Hematopoietic multipotent progenitor cell treated with erythropoietin and hydrocortisone succinate and interleukin-3 and kit ligand, for 17 days (in vitro differentiated cells): ENCODE data around the gene BSND.
A peak's percentile ranks its signal among the peaks of the same experiment; 100 is the strongest.

ENCODE experiments used
- DNase-seq: peaks from one replicate; pipeline ENCODE4 v3.0.0-alpha.2; 2015; ENCODE audit warnings: low spot score

Gene BSND

DNA sequence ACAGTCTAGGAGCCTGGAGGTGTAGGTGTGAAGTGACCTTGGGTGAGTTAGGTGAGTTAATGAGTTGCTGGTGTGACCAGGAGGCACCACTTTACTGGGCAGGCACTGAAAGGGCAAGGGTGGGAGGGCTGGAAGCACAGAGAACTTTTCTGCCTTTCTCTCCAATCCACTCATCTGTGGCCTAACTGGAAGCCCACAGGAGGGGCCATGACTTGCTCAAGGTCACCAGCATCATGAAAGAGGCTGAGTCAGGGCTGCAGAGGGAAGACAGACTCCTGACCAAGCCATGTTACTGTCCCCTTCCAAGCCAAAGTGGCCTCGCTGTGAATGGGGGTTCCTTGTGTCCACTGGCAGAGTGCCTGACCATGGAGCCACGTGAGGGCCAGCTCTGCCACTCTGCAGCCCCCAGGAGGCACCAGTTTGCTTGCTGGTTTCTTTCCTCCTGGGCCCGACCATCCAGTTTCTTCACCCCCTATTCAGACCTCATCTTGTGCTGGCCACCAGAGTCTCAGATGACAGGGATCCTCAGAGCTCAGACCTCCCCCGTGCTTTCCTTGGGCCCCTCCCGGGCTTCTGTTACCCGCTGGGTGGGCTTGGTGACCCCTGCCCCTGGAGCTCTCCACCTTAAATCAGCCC, 4.3 kb upstream of the BSND start:
- no peak for DNase-seq

DNA sequence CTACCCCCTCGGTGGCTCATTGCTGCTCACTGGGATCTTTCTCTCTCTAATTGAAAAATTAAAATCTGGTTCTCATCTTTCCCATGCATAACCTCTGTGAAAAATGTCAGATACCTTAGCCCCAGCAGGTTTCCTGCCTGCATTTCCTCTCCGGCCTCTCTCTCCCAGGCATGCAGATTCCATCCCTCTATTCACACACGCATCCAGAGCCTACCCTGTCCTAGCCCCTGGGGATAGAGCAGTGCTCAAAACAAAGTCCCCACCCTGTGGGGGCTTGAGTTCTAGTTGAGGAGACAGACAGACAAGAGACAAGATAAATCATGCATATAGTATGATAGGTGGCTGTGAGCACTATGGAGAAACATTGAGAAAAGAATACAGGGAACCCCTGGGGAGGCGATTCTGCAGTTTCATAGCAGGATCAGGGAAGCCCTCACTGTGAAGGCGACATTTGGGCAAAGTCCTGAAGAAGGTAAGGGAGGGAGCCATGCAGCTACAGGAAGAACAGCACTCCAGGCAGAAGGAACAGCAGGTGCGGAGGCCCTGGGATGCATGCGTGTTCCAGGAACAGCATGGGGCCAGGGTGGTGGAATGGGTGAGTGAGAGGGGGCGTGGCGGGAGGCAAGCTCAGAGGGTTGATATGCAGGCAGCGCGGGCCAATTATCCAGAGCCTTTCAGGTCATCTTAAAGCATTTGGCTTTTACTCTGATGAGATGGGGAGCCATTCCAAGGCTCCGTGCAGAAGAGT, 3.5 kb upstream of the BSND start:
- DNase-seq, result no peak

DNA sequence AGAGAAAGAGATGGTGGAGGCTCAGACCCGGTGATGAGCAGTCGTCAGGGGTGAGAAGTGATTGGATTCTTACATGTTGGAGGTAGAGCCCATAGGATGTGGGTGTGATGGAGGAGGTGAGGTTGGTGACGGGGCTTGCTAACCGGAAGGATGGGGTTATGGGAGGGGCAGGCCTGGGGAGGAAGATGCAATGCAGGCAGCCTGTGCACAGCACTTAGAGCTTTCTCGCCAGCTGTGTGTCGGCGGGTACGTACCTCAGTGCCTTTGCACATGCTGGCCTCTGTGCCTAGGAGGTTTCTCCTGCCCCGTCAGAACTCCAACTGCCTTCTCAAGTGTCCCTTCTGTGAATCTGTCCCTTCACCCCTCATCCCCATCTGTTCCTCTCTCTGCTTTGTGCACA, 2.9 kb upstream of the BSND start:
- DNase-seq, result no peak

DNA sequence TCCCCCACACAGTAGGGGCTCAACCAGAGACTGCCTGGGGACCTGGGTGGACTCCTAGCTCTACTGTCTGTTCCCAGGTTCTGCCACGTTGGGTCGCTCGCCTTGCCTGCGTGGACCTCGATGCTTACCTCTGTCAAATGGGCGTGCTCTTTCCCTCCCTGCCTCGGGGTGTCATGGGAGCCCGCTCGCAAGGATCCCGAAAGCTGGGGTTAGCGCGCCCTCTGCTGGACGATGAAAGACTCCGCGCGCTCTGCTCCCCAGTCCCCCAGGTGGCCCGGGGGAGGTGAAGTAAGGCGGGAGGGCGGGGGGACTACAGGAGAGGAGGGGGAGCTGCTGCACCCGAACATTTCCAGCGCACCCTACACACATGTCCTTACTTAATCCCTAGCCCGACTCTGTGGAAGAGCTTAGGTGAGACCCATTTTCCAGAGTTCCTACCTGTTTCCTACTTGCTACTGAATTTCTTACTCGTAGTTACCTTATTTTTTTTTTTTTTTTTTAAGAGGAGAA, 2.3 kb upstream of the BSND start:
- peak; percentile 67 for DNase-seq

DNA sequence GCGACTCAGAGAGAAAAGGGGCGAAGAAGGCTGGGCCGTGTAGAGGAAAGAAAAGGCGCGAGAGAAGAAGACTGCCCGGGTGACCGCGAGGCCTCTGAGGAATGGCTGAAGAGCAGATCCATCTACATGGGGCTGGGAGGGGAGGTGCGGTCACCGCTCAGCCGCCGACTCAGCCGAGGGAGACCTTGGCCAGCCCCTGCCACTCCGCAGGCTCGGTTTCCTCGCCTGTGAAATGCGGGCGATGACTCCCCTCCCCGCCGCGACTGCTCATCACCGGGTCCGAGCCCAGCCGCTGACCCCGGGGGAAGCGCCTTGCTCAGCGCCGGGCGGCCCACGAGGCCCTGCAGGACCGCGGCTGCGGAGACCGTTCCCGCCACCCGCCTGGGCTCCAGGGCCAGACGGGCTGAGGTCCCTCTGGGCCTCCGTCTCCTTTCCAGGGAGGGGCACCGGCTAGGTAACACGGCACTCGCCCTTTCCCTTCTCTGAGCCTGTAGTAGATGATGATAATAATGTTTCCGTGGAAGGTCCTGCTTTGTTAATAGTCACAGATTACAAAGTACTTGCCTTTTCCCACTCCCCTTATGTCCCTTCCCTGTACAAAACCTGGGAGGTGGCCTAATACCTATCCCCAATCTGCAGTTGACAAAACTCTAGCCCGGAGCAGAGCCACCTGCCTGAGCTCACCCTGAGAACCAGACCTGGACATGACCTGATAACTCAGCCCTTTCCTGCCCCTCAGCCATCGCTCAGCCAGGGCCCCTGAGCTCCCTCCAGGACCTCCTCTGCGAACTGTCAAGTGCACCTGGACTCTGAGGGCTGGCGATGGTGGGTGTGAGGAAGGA, 1.6 kb upstream of the BSND start:
- DNase-seq, result no peak

DNA sequence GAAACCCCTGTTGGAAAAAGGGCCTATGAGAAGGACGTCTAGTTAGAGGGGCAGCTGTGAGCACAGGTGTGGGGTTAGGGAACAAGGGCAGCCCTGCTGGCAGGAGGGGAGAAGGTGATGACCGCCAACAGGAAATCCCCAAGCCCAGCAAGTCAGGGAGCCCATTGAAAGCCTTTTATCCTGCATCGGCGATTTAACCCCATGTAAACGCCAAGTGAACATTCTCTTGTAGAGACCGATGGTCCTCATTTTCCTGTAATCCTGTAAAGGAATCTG, 1.1 kb upstream of the BSND start:
- no peak for DNase-seq

DNA sequence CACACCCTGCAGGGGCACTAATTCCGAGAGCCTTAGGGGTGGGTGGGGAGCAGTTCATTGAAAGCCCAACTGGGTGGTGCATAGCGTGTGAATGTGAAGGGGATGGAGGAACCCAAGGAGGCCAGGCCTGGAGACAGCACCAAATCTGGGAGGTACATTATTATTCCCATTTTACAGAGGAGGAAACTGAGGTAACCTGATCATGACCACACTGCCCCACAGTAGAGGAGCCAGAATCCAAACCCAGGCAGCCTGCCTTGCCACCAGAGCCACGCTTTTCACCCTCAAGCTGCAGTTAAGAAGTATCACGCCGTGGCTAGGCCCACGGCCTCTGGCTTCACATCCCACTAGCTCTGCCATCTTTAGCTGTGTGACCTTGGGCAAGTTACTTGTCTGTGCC, 633 bp upstream of the BSND start:
- no peak for DNase-seq

DNA sequence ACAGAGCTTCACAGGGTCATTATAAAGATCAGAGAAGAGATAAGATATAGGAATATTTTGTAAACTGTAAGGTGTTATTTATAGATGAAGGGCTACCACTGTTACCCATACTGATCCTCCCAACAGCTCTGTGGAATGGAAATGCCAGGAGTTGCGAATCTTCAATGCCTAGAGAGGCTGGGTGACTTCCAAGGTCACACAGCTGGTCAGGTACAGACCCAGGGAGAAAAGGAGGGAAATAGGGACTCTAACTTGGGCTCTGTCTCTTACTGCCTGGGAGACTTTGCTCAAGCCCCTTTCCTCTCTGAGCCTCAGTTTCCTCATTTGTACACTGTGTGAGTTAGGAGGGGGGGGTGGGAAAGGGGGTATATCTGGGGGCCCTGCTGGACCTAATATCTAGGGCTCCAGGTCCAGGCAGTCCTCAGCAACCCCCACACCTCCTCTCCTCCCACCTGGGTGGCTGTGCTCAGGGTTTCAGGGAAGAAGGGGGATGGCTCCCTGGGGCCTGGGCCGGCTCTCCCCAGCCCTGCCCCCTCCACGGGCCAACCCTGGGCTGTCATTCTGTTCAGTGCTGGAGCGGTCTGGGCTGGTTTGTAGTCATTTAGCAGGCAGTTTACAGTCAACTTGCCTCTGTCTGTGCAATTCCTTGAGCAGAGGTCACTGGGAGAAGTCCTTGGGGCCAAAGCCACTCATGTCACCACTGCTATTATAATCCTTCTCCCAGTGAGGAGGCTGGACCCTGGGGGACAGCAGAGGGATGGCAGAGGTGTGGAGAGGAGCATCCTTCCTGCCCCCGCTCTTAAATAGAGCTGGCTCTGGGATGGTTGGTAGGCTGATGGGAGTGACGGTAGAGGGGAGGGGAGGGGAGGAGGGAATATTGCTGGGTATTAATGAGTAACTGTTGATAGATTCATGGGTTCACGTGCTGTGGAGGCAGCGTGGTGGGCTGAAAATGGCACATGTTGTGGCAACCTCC, 1.7 kb downstream of the BSND start:
- no peak for DNase-seq

DNA sequence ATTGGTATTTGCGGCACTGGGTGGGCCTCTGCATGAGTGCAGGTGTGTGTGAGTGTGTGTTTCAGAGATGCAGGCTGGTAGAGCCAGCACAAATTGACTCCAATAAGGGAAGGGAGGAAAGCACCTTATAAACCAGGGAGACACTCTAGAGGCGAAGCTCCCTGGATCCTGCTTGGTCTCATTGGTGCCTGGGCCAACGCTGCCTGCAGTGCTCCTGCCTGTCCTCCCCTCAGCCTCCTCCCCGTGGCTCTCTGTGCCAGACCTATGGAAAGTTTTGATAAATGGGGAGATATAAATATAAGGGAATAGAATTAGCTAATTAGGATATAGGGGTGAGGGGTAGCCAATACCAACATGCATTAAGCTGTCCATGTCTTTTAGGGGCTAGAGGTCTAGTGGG, 2.6 kb downstream of the BSND start:
- DNase-seq, result no peak

DNA sequence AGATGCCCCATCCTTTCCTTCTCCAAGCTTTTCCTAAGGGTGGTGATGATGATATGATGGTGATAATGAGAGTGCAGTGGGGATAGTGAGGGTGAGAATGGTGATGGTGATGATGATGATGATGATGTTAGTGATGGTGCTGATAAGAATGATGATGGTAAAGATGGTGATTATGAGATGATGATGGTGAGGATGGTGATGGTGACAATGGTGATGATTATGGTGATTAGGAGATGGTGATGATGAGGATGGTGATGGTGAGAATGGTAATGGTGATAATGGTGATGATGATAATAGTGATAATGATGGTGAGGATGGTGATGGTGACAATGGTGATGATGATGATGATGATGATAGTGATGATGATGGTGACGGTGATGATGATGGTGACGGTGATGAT, 4.0 kb downstream of the BSND start:
- no peak for DNase-seq

DNA sequence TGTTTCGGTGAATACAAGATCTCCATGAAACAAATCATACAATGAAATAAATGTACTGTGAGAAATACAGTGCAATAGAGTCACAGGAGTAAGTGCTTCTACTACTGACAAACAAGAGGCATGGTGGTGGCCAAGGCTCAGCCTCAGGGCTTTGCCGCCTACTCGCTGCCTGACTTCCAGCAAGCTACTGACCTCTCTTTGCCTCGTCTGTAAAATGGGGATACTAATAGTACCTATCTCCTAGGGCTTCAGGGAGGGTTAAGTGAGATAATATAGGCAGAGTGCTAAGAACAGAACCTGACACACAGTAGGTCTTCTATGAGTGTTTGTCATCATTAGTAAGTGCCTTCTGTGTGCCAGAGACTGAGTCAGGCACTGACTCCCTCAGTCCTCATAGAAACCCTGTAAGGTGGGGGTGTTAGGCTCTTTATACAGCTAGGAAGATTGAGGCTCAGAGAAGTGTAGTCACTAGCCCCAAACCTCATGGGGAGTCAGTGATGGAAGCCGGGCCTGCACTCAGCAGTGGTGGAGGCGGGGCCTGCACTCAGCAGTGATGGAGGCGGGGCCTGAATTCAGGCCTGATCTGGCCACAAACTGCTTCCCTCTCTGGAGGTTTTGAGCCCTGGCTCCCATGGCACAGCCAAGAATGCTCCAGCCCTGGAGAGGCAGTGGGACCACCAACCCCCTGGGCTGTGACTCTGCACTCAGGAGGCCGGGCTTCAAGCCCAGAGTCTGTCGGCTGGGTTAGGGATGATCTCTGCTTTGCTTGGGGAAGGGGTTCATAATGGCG, 6.8 kb downstream of the BSND start:
- no peak for DNase-seq

DNA sequence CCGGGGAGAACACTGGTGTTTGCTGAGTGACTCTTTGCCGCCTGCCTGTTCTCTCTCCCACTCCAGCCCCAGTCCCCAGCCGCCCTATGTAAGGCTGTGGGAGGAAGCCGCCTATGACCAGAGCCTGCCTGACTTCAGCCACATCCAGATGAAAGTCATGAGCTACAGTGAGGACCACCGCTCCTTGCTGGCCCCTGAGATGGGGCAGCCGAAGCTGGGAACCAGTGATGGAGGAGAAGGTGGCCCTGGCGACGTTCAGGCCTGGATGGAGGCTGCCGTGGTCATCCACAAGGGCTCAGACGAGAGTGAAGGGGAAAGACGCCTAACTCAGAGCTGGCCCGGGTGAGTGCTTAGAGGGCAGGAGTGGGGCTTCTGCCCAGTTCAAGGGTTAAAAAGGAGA, 8.2 kb downstream of the BSND start:
- DNase-seq, result no peak

DNA sequence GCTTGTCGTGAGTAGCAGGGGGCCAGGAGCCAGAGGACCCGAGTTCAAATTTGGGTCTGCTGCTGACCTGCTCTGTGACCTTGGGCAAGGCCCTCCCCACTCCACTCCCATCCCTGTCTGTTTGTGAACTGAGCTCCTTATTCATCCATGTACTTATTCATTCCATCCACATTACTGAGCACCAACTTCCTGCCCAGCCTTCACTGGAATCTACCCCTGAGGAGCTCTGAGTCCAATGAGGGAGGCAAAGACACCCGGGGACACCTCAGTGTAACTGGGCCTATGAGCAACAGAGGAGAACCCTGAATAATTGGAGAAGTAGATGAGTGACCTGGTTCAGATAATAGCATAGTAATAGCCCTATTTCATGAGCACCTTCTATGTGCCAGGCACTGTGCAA, 8.9 kb downstream of the BSND start:
- no peak for DNase-seq

DNA sequence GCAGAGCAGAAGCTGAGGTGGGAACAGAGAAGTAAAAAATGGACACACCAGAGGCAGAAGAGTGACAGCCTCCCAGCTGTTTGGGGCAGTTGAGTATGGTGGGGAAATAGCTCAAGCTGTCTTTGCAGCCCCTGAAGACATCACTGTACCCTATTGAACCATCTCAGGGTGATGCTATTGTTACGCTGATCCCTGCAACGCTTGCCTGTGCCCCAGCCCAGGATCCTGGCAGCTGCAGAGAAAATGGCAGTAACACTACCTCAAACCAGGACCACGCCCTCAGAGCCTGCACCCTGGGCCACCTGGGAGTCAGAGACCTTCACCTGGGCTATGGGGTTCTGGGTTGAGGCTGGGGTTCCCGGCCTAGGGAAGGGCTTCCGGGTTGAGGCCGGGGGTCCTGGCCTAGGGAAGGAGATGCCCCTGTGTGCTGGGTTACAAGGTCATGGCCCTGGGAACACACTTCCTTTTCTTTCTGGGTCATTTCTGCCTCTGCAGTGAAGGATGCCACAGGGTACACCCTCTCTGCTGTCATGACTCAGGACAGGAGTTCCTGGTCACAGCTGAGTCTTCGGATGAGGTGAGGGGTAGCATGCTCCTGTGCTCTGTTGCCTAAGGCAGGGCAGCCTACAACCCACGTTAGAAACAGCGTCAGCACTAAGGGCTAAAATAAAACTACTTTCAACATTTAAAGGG, 11.6 kb downstream of the BSND start:
- DNase-seq, result no peak

DNA sequence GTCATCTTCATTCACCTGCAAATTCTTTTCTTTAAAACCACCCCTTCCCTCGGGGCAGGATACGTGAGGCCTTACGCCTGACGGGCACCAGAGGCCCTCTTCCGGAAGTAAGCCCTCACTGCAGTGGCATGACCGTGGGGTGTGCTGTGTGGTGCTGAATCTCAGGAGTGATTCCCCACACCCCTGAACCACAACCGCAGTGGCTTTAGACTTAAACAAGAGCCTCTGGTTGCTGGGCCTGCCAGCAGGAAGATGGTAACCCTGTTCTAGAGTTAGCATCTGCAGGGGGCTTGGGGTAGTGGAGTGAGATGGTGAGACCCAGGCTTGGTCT, 12.1 kb downstream of the BSND start:
- no peak for DNase-seq

DNA sequence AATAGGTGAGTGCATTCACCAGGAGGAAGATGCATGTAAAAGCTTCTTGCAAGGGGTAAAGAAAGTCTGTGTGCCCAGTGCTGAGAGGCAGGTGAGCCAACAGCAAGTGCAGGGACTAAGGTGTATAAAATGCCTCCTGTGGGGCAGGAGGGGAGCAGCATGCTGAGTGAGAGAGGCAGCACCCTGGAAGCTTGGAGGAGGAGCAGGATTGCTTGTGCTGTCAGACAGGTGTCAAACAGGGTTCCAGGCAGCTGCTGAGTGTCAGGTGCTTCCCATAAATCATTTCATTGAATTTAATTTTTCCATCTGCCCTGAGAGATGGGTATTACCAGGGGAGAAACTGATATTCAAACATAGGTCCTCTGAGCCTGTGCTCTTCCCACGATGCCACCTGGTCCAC, 13.9 kb downstream of the BSND start:
- no peak for DNase-seq

DNA sequence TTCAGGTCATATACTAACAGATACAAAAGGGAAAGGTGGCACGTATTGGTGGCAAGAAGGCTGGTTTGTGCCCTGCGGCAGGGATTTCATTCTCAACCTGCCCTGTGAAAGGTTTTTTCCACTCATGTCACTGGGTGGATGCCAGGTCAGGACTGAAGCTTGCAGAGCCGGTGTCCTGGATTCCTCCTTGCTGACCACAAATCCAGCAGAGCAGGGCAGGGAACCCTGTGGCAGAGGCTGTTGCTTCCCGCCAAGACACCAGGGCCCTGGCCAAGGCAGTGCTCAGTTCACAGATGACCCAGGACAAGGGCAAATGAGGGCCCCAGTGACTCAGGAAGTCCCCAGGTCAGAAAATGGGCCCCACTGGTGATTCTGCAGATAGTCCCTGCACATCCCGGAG, 16.4 kb downstream of the BSND start:
- no peak for DNase-seq

DNA sequence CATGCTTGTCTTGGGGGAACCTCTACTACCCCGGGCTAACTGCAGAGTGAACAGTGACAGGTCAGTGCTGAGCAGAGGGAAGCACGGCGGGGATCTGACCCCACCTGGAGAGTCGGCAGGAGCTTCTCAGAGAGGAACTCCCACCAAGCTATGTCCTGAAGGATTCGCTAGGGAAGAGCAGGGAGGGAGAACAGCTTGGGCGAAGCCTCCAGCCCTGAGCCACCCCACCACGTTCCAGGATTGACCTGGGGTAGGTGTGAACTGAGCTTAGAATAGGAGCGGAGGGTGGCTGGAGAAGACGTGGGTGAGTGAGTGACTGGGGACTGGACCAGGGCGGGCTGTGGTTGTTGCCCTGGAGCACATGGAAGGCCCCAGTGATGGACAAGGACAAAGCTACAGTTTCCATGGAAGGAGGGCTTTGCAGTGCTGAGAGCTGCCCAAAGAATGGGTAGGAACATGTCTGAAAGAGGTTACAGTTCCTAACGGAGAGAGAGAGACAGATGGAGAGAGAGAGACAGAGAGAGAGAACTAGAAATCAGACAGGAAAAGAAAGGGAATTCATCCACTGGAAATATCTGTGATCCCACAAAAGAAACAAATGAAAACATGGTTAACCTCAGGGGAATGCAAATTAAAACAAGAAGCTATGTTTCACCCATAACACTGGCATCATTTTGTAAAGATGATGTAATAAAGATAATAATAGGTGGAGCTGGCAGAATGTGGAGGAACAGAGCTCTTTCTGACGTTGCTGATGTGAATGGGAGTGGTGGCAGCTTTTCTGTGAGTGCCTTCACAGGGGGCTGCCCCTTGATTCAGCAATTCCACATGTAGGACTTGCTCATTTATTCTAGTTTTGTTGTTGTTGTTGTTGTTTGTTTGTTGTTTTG, 17.2 kb downstream of the BSND start:
- DNase-seq, result no peak

DNA sequence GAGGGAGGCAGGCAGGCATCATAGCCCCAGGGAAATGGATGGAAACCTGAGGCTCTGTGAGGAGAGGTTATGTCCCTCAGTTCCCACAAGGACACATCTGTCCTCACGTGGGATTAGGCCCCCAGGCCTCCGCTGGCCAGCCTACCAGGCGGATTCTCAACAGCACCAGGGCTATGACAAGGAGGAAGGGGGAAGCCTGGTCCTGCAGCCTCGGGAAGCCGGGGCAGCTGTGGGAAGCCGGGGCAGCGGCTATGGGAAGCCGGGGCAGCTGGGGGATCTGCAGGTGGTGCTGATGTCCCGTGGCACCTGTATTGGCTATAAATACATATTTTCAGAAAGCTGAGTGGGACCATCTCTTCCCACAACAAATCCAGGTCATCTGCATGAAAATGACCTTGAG, 19.7 kb downstream of the BSND start:
- DNase-seq, result no peak
